K562 (cell line): Measurements from ENCODE around the gene ITPR1. TPM values are rescaled to one million over a fixed set of nuclear protein-coding genes. Genes with fewer than 3 reads are reported as not detected.
A peak's percentile ranks its signal among the peaks of the same experiment; 100 is the strongest.

Source experiments
- CEBPB ChIP-seq: fragments of 450-650 bp; IDR thresholded peaks from 2 replicates; pipeline ENCODE4 v1.6.1; 2016; ENCODE audit warnings: missing genetic modification characterization, missing compliant biosample characterization
- CHD1 ChIP-seq: fragments of 200-600 bp; sonication (generic); IDR thresholded peaks from one replicate; pipeline ENCODE4 v1.6.1; 2012; ENCODE audit warnings: mild to moderate bottlenecking, moderate library complexity, low read length, inconsistent platforms
- ELF1 ChIP-seq: fragments of 200-800 bp; sonication (Bioruptor generic); IDR thresholded peaks from 2 replicates; pipeline ENCODE4 v1.6.1; 2016; ENCODE audit warnings: missing genetic modification characterization, missing compliant biosample characterization
- HNRNPLL ChIP-seq: fragments of 200-400 bp; formaldehyde crosslinking; IDR thresholded peaks from 2 replicates; pipeline ENCODE4 v1.6.1; 2017; ENCODE audit warnings: low read length, low read depth, mild to moderate bottlenecking; ENCODE audit not compliant: poor library complexity, severe bottlenecking
- MAFF ChIP-seq: IDR thresholded peaks from 2 replicates; pipeline ENCODE4 v1.6.1; 2012; ENCODE audit warnings: low read length, improper control_type of control experiment
- MAFK ChIP-seq: IDR thresholded peaks from 2 replicates; pipeline ENCODE4 v1.6.1; 2011; ENCODE audit warnings: low read length, improper control_type of control experiment
- MBD2 ChIP-seq: sonication (generic); IDR thresholded peaks from 2 replicates; pipeline ENCODE4 v1.6.1; 2016; ENCODE audit warnings: low read depth, borderline replicate concordance
- MEF2D ChIP-seq: conservative IDR thresholded peaks from 2 replicates; pipeline ENCODE4 v1.6.1; 2016; ENCODE audit warnings: low read depth, missing genetic modification characterization, missing compliant biosample characterization
- PURB ChIP-seq: sonication (generic); formaldehyde crosslinking; IDR thresholded peaks from 2 replicates; pipeline ENCODE4 v1.9.0; 2021; ENCODE audit warnings: low read depth, mild to moderate bottlenecking, missing genetic modification reagents
- SMARCC2 ChIP-seq: fragments of 450-650 bp; IDR thresholded peaks from 2 replicates; pipeline ENCODE4 v1.6.1; 2017; ENCODE audit warnings: antibody characterized with exemption, moderate library complexity, mild to moderate bottlenecking, low read depth
- TAF1 ChIP-seq: IDR thresholded peaks from 2 replicates; pipeline ENCODE4 v1.6.1; 2011; ENCODE audit warnings: mild to moderate bottlenecking, low read length, moderate library complexity; ENCODE audit not compliant: insufficient read depth, control insufficient read depth, severe bottlenecking; ENCODE audit errors: extremely low read depth
- TAF15 ChIP-seq: fragments of 200-400 bp; formaldehyde crosslinking; IDR thresholded peaks from 2 replicates; pipeline ENCODE4 v1.6.1; 2017; ENCODE audit warnings: mild to moderate bottlenecking, low read depth, low read length, moderate library complexity
- ZNF146 ChIP-seq: IDR thresholded peaks from one replicate; pipeline ENCODE4 v1.6.1; 2018; ENCODE audit warnings: missing compliant biosample characterization; ENCODE audit not compliant: unreplicated experiment
- ZNF239 ChIP-seq: fragments of 250-450 bp; sonication (Bioruptor Pico); IDR thresholded peaks from 2 replicates; pipeline ENCODE4 v1.4.0; 2020; ENCODE audit warnings: mild to moderate bottlenecking
- ZNF24 ChIP-seq: fragments of 450-650 bp; IDR thresholded peaks from 2 replicates; pipeline ENCODE4 v1.6.1; 2016
- ZNF316 ChIP-seq: fragments of 450-650 bp; IDR thresholded peaks from 2 replicates; pipeline ENCODE4 v1.6.1; 2016
- polyA plus RNA-seq, 8 experiments: library from polyadenylated mRNA; depleted of rRNA in 4 of 8; stranded (reverse) in 5 of 8; unstranded in 3 of 8; fragments of >200 nt; fragmentation: Nextera tagmentation in 2 of 8; fragmentation: Illumina TruSeq in 1 of 8; extraction: Ambion mirVana in 2 of 8; extraction: Trizol in 1 of 8; gene quantifications; 2 replicates each; pipeline versions ENCODE4 v1.2.1 to v1.2.3, GENCODE V29; 2011 to 2014; ENCODE audit warnings: inconsistent platforms in 1 of 8, missing spikeins in 1 of 8
- total RNA-seq, 7 experiments: library from RNA; depleted of rRNA in 6 of 7; stranded (reverse); fragments of >200 nt in 6 of 7; fragmentation: Illumina TruSeq in 2 of 7; extraction: Trizol in 2 of 7; gene quantifications; 2 replicates each; pipeline versions ENCODE4 v1.2.1 to v1.2.3, GENCODE V29; 2011 to 2021; ENCODE audit warnings: low replicate concordance in 1 of 7

Gene ITPR1
- total and polyA plus RNA-seq, 9 of the 15 experiments (the other 6 are each of a cell fraction or from before 2014, with no cell fraction given): 22.4 to 40.0 (median 27.4) TPM

DNA sequence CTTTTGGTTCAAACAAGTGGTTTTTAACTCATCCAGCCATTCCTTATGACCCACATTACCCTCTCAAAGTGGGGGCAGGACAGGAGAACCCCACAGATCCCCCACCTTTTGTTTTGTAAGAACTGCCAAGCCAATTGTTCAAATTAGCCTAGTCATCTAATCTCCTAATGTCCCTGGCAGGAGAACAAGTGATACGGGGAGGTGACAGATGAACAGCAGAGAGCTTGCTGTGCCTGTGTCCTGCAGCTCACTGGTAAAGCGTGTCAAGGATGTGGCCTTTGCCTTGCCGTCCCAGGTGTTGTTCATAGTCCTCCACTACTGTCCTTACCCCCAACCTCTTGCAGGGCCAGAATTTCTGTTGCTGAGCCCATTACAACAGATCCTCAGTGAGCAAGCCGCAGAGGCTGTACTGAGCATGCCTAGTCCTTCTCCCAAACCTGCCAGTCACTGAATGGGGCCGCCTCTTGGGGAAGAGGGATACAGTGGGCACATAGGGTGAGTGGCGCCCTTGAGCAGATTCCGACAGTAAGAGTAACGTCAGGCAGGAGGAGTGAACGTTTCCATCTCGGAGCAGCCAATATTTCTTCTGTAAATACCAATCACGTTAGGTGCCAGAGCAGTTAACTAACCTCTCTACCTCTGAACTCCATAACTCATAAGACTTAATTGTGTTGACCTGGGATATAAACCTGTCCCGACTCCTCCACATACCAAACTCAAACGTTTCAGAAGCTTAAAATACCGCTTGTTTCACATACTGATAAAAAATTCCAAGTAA is 87.4 kb downstream of the ITPR1 start (continued):
- TF ChIP-seq CHD1: no peak
- peak; percentile 79 for TF ChIP-seq ZNF316
- no peak for TF ChIP-seq HNRNPLL
- TF ChIP-seq ZNF146: no peak
- TF ChIP-seq SMARCC2: no peak
- TF ChIP-seq ZNF24: 0 out of 2 replicates have a peak, but pooled peaks have one; percentile 25
- no peak for TF ChIP-seq TAF15
- TF ChIP-seq CEBPB: no peak
- no peak for TF ChIP-seq ELF1
- no peak for TF ChIP-seq PURB (CRISPR knock-in tag)
- TF ChIP-seq MAFK: peak; percentile 23; the same call in 1 of the 2 replicates
- TF ChIP-seq ZNF239 (CRISPR knock-in tag): no peak
- peak; percentile 54; the same call in 1 of the 2 replicates for TF ChIP-seq MAFF
- TF ChIP-seq MEF2D (tag): no peak
- no peak for TF ChIP-seq MBD2
- no peak for TF ChIP-seq TAF1
- TF ChIP-seq, all 486 proteins: peak for 11
